Neural cell (in vitro differentiated cells): Measurements from ENCODE around the gene USP30.
"Not testable (repeated sequence)": the region's sequence is repeated elsewhere in the genome, so short reads cannot be mapped to it uniquely, and the experiment has no call there.

Experiments
- CTCF ChIP-seq: fragments of 450-650 bp; IDR thresholded peaks from 2 replicates; pipeline ENCODE4 v1.5.1; 2014; ENCODE audit warnings: antibody characterized with exemption, mild to moderate bottlenecking, moderate library complexity; ENCODE audit not compliant: poor library complexity, severe bottlenecking
- EP300 ChIP-seq: fragments of 450-650 bp; conservative IDR thresholded peaks from 2 replicates; pipeline ENCODE4 v1.6.1; 2014; ENCODE audit warnings: antibody characterized with exemption, mild to moderate bottlenecking, moderate library complexity; ENCODE audit not compliant: poor library complexity, severe bottlenecking
- EZH2 ChIP-seq: fragments of 200-600, 300-800 bp; shearing (Covaris generic), sonication (generic); IDR thresholded peaks from 2 replicates; pipeline ENCODE4 v1.6.1; 2014; ENCODE audit warnings: antibody characterized with exemption, low read length, borderline replicate concordance, mild to moderate bottlenecking; ENCODE audit not compliant: insufficient read depth, poor library complexity, severe bottlenecking
- MXI1 ChIP-seq: fragments of 450-650 bp; conservative IDR thresholded peaks from 2 replicates; pipeline ENCODE4 v1.6.1; 2014; ENCODE audit warnings: antibody characterized with exemption, mild to moderate bottlenecking; ENCODE audit not compliant: poor library complexity, severe bottlenecking
- POLR2AphosphoS5 ChIP-seq: IDR thresholded peaks from 2 replicates; pipeline ENCODE4 v1.6.1; 2012
- RAD21 ChIP-seq: fragments of 450-650 bp; conservative IDR thresholded peaks from 2 replicates; pipeline ENCODE4 v1.6.1; 2014; ENCODE audit warnings: antibody characterized with exemption, mild to moderate bottlenecking, moderate library complexity
- REST ChIP-seq: IDR thresholded peaks from 2 replicates; pipeline ENCODE4 v1.6.1; 2012; ENCODE audit warnings: borderline replicate concordance
- SMC3 ChIP-seq: fragments of 450-650 bp; conservative IDR thresholded peaks from 2 replicates; pipeline ENCODE4 v1.6.1; 2014; ENCODE audit warnings: antibody characterized with exemption, mild to moderate bottlenecking, moderate library complexity; ENCODE audit not compliant: poor library complexity
- TAF1 ChIP-seq: IDR thresholded peaks from 2 replicates; pipeline ENCODE4 v1.6.1; 2012; ENCODE audit warnings: low read depth

GRCh38 chr12:109048706-109049105 lies 3.7 kb upstream of the USP30 start:
- TF ChIP-seq CTCF, POLR2AphosphoS5, MXI1, EZH2, EP300, REST, RAD21, SMC3, TAF1: not testable (repeated sequence)
